GM19238 (cell line): ENCODE measurements around the gene OR52B4.
"Not testable (repeated sequence)": the region's sequence is repeated elsewhere in the genome, so short reads cannot be mapped to it uniquely, and the experiment has no call there.

ENCODE experiments used
- DNase-seq: peaks from one replicate; pipeline ENCODE4 v3.0.0; 2011; ENCODE audit warnings: low spot score; ENCODE audit not compliant: insufficient read length

Gene OR52B4

GRCh38 chr11:4368286-4368685, at the start of gene OR52B4:
Gene OR52B4 (minus strand): TSS chr11:4368386. CDS start chr11:4368295, 91 bp downstream.
- no peak for DNase-seq

- no peak for DNase-seq
Measured at GRCh38 chr11:4416816-4417215, 48.6 kb upstream of the OR52B4 start.

- no peak for DNase-seq
Measured at GRCh38 chr11:4416306-4416705, 48.1 kb upstream of the OR52B4 start.

- not testable (repeated sequence) for DNase-seq
Measured at GRCh38 chr11:4406206-4406605, 38.0 kb upstream of the OR52B4 start.

- no peak for DNase-seq
Measured at GRCh38 chr11:4393858-4394223, 25.7 kb upstream of the OR52B4 start.

GRCh38 chr11:4393209-4393857, 25.1 kb upstream of the OR52B4 start, which contains the start of gene TRIM21:
Gene TRIM21 (minus strand): TSS chr11:4393702. CDS start chr11:4390409, 3,293 bp downstream.
- DNase-seq = peak; percentile 66

- DNase-seq = no peak
Measured at GRCh38 chr11:4388221-4388620, 20.0 kb upstream of the OR52B4 start.

- DNase-seq = no peak
Measured at GRCh38 chr11:4385978-4386740, 18.0 kb upstream of the OR52B4 start.

- no peak for DNase-seq
Measured at GRCh38 chr11:4381901-4382300, 13.7 kb upstream of the OR52B4 start.

GRCh38 chr11:4375431-4376140, 7.4 kb upstream of the OR52B4 start:
- no peak for DNase-seq

- no peak for DNase-seq
Measured at GRCh38 chr11:4370166-4370565, 2.0 kb upstream of the OR52B4 start.

- not testable (repeated sequence) for DNase-seq
Measured at GRCh38 chr11:4348142-4348541, 20.0 kb downstream of the OR52B4 start.

- DNase-seq = not testable (repeated sequence)
Measured at GRCh38 chr11:4345366-4345765, 22.8 kb downstream of the OR52B4 start.

GRCh38 chr11:4334356-4334755, 33.8 kb downstream of the OR52B4 start:
- DNase-seq = not testable (repeated sequence)
